ENCODE data around the gene SEL1L.
"Not testable (repeated sequence)": the region's sequence is repeated elsewhere in the genome, so short reads cannot be mapped to it uniquely, and the experiment has no call there.

SEL1L gene

GRCh38 chr14:81473456-81474147 lies 60.1 kb downstream of the SEL1L start:
- DNase-seq: no peak

GRCh38 chr14:81472096-81472800 lies 61.4 kb downstream of the SEL1L start:
- no peak for DNase-seq

GRCh38 chr14:81471062-81471461 lies 62.6 kb downstream of the SEL1L start:
- no peak for DNase-seq

- DNase-seq: not testable (repeated sequence)
Measured at GRCh38 chr14:81470557-81470826, 63.2 kb downstream of the SEL1L start.

GRCh38 chr14:81466854-81467253 lies 66.8 kb downstream of the SEL1L start:
- DNase-seq: no peak

- DNase-seq: no peak
Measured at GRCh38 chr14:81465507-81466228, 68.0 kb downstream of the SEL1L start.

- DNase-seq: not testable (repeated sequence)
Measured at GRCh38 chr14:81465003-81465392, 68.7 kb downstream of the SEL1L start.

GRCh38 chr14:81464253-81465002 lies 69.2 kb downstream of the SEL1L start:
- DNase-seq: peak; percentile 49

GRCh38 chr14:81462356-81462755 lies 71.3 kb downstream of the SEL1L start:
- not testable (repeated sequence) for DNase-seq

GRCh38 chr14:81459912-81460311 lies 73.7 kb downstream of the SEL1L start:
- no peak for DNase-seq

- DNase-seq: no peak
Measured at GRCh38 chr14:81458352-81458751, 75.3 kb downstream of the SEL1L start.

- DNase-seq: no peak
Measured at GRCh38 chr14:81455390-81455789, 78.3 kb downstream of the SEL1L start.

- no peak for DNase-seq
Measured at GRCh38 chr14:81454572-81455218, 79.0 kb downstream of the SEL1L start.

- peak; percentile 48 for DNase-seq
Measured at GRCh38 chr14:81453166-81453766, 80.4 kb downstream of the SEL1L start.

GRCh38 chr14:81452341-81453133 lies 81.1 kb downstream of the SEL1L start:
- DNase-seq: no peak

GRCh38 chr14:81450976-81451375 lies 82.7 kb downstream of the SEL1L start:
- no peak for DNase-seq

- no peak for DNase-seq
Measured at GRCh38 chr14:81450100-81450531, 83.5 kb downstream of the SEL1L start.

GRCh38 chr14:81449576-81449975 lies 84.1 kb downstream of the SEL1L start:
- no peak for DNase-seq

GRCh38 chr14:81449114-81449513 lies 84.5 kb downstream of the SEL1L start:
- no peak for DNase-seq

GRCh38 chr14:81447021-81447764 lies 86.5 kb downstream of the SEL1L start:
- no peak for DNase-seq

All from activated CD8-positive, alpha-beta memory T cell treated with anti-CD3 and anti-CD28 coated beads, Interleukin-2, amount 50 U/mL, for 4 hours (primary cell).